DOHH2 (cell line): ENCODE data around the gene SP7.
"Not testable (repeated sequence)": the region's sequence is repeated elsewhere in the genome, so short reads cannot be mapped to it uniquely, and the experiment has no call there.

ENCODE experiments used
- H3F3A ChIP-seq: fragments of 200-600 bp; sonication (generic), shearing (Covaris generic); 2 replicates; pipeline ENCODE4 v1.6.0; 2016; ENCODE audit warnings: antibody characterized with exemption, mild to moderate bottlenecking; ENCODE audit not compliant: control insufficient read depth, insufficient read depth
- H3K27ac ChIP-seq: fragments of 200-600 bp; sonication (generic); 2 replicates; pipeline ENCODE4 v1.5.1; 2014; ENCODE audit warnings: low read depth, mild to moderate bottlenecking, low read length, moderate library complexity
- H3K27me3 ChIP-seq: fragments of 200-600 bp; sonication (generic); 2 replicates; pipeline ENCODE4 v1.6.1; 2014; ENCODE audit warnings: mild to moderate bottlenecking, low read length, mixed read lengths; ENCODE audit not compliant: control insufficient read depth
- H3K36me3 ChIP-seq: fragments of 200-600 bp; sonication (generic); 2 replicates; pipeline ENCODE4 v1.6.1; 2014; ENCODE audit warnings: mild to moderate bottlenecking, low read length, moderate library complexity, mixed read lengths; ENCODE audit not compliant: control insufficient read depth
- H3K4me1 ChIP-seq: fragments of 200-600 bp; sonication (generic); 2 replicates; pipeline ENCODE4 v1.6.1; 2014; ENCODE audit warnings: mild to moderate bottlenecking, low read length, mixed read lengths; ENCODE audit not compliant: control insufficient read depth
- H3K4me2 ChIP-seq: fragments of 200-600 bp; sonication (generic); 2 replicates; pipeline ENCODE4 v1.6.0; 2014; ENCODE audit warnings: mild to moderate bottlenecking, low read length, moderate library complexity
- H3K4me3 ChIP-seq: fragments of 200-600 bp; sonication (generic); 2 replicates; pipeline ENCODE4 v1.5.1; 2014; ENCODE audit warnings: mild to moderate bottlenecking, low read length, mixed read lengths
- H3K79me2 ChIP-seq: fragments of 200-600 bp; sonication (generic); 2 replicates; pipeline ENCODE4 v1.6.1; 2014; ENCODE audit warnings: mild to moderate bottlenecking, low read length, mixed read lengths; ENCODE audit not compliant: control insufficient read depth
- H3K9me2 ChIP-seq: fragments of 200-600 bp; sonication (generic); replicated peaks from 2 replicates; pipeline ENCODE4 v1.6.1; 2014; ENCODE audit warnings: mild to moderate bottlenecking, low read length, mixed read lengths; ENCODE audit not compliant: control insufficient read depth
- H3K9me3 ChIP-seq: fragments of 200-600 bp; sonication (generic); 2 replicates; pipeline ENCODE4 v1.6.1; 2014; ENCODE audit warnings: antibody characterized with exemption, low read length, mixed read lengths; ENCODE audit not compliant: control insufficient read depth, insufficient read depth
- H4K20me1 ChIP-seq: fragments of 200-600 bp; sonication (generic); 2 replicates; pipeline ENCODE4 v1.6.0; 2014; ENCODE audit warnings: low read depth, mild to moderate bottlenecking, antibody characterized with exemption, low read length, moderate library complexity; ENCODE audit not compliant: control insufficient read depth, insufficient read depth
- CTCF ChIP-seq: fragments of 200-600 bp; sonication (generic); IDR thresholded peaks from one replicate; pipeline ENCODE4 v1.5.1; 2014; ENCODE audit warnings: antibody characterized with exemption, mild to moderate bottlenecking, low read depth, low read length; ENCODE audit not compliant: poor library complexity, severe bottlenecking
- EZH2phosphoT487 ChIP-seq: fragments of 200-600 bp; sonication (generic); IDR thresholded peaks from 2 replicates; pipeline ENCODE4 v1.6.1; 2017; ENCODE audit warnings: borderline replicate concordance, mild to moderate bottlenecking, antibody characterized with exemption, low read length, moderate library complexity, mixed read lengths

SP7 gene

GRCh38 chr12:53378724-53379388 is 42.7 kb upstream of the SP7 start:
- H3K4me1 ChIP-seq = peaks cover 42% of the 10 kb centered on the region
- H3K9me2 ChIP-seq = no peaks in the 10 kb centered on the region
- TF ChIP-seq EZH2phosphoT487 (no peak), CTCF (no peak)
- H4K20me1 ChIP-seq = peaks cover 24% of the 10 kb centered on the region
- H3K4me2 ChIP-seq = peak overlapping the region; percentile 93
- peak overlapping the region; percentile 70 for H3K27ac ChIP-seq
- H3K27me3 ChIP-seq = no peaks in the 10 kb centered on the region
- peaks cover 32% of the 10 kb centered on the region for H3K36me3 ChIP-seq
- H3K79me2 ChIP-seq = peaks cover 32% of the 10 kb centered on the region
- H3K9me3 ChIP-seq = no peaks in the 10 kb centered on the region
- peak overlapping the region; percentile 80 for H3K4me3 ChIP-seq
- H3F3A ChIP-seq = peaks cover 5% of the 10 kb centered on the region; the same call in 1 of the 2 replicates

GRCh38 chr12:53378222-53378621 is 42.1 kb upstream of the SP7 start:
- H3K4me1 ChIP-seq = peaks cover 36% of the 10 kb centered on the region
- H3K9me2 ChIP-seq = no peaks in the 10 kb centered on the region
- no peak overlapping the region for H3K27ac ChIP-seq
- H3F3A ChIP-seq = peaks cover 7% of the 10 kb centered on the region; the same call in 1 of the 2 replicates
- peaks cover 19% of the 10 kb centered on the region for H4K20me1 ChIP-seq
- TF ChIP-seq CTCF = no peak
- TF ChIP-seq EZH2phosphoT487 = no peak
- peak overlapping the region; percentile 80; the same call in 1 of the 2 replicates for H3K4me3 ChIP-seq
- peaks cover 26% of the 10 kb centered on the region for H3K79me2 ChIP-seq
- H3K4me2 ChIP-seq = peak overlapping the region; percentile 93; the same call in 1 of the 2 replicates
- peaks cover 25% of the 10 kb centered on the region for H3K36me3 ChIP-seq
- no peaks in the 10 kb centered on the region for H3K9me3 ChIP-seq
- no peaks in the 10 kb centered on the region for H3K27me3 ChIP-seq

- H3F3A ChIP-seq = peaks cover 12% of the 10 kb centered on the region
- no peaks in the 10 kb centered on the region for H3K9me3 ChIP-seq
- peaks cover 11% of the 10 kb centered on the region for H3K79me2 ChIP-seq
- H3K9me2 ChIP-seq = no peaks in the 10 kb centered on the region
- H3K27ac ChIP-seq = no peak overlapping the region
- H3K27me3 ChIP-seq = no peaks in the 10 kb centered on the region
- peaks cover 6% of the 10 kb centered on the region for H4K20me1 ChIP-seq
- H3K4me2 ChIP-seq = no peak overlapping the region
- peaks cover 30% of the 10 kb centered on the region for H3K4me1 ChIP-seq
- H3K36me3 ChIP-seq = peaks cover 11% of the 10 kb centered on the region
- TF ChIP-seq CTCF (no peak), EZH2phosphoT487 (no peak)
- H3K4me3 ChIP-seq = no peak overlapping the region
These were observed 40.6 kb upstream of the SP7 start for GRCh38 chr12:53376747-53377146.

- H3K36me3 ChIP-seq, H3K27me3 ChIP-seq, H3K4me2 ChIP-seq, H3F3A ChIP-seq, H4K20me1 ChIP-seq, H3K4me3 ChIP-seq, H3K9me2 ChIP-seq, H3K9me3 ChIP-seq, H3K27ac ChIP-seq, H3K79me2 ChIP-seq: not testable (repeated sequence)
- peaks cover 34% of the 10 kb centered on the region for H3K4me1 ChIP-seq
These were observed 38.1 kb upstream of the SP7 start for GRCh38 chr12:53374277-53374676.

- not testable (repeated sequence) for H4K20me1 ChIP-seq, H3K4me2 ChIP-seq, H3K9me2 ChIP-seq, H3F3A ChIP-seq, H3K27ac ChIP-seq, H3K4me3 ChIP-seq, H3K79me2 ChIP-seq, H3K9me3 ChIP-seq, H3K27me3 ChIP-seq, H3K36me3 ChIP-seq
- H3K4me1 ChIP-seq = peaks cover 27% of the 10 kb centered on the region
These were observed 37.5 kb upstream of the SP7 start for GRCh38 chr12:53373554-53374133.
